ENCODE data around the gene MDM2.

The MDM2 gene

DNA sequence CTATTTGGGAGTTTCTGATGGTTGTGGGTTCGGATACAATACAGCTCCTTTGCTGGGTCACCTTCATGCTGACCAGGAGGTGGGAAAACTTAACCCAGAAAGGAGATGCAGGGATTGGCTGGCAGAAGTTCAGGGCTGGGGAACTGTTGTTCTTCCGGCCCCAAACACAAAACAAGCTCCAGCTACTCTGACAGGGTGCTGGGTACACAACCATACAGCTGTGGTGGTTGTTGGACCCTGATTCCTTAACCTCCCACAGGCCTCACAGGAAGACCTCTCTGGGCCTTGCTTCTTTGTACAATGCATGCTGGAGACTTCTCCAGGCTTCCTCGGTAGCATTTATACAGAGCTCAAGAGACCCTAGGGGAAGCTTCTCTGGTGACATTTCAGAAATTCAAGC, 77.4 kb downstream of the MDM2 start:
- Histone ChIP-seq H3K36me3 (ENCODE audit: control insufficient read depth in 2 of 2, insufficient read depth in 2 of 2, low read length in 2 of 2) (peaks cover 8 to 17% of the 10 kb centered on the region in 2 donors), H3K27ac (ENCODE audit: low read depth in 2 of 2, low read length in 2 of 2) (no peak overlapping the region), H3K4me3 (ENCODE audit: low read length in 2 of 2) (no peak overlapping the region), H3K4me1 (ENCODE audit: control insufficient read depth in 2 of 2, insufficient read depth in 2 of 2, low read length in 2 of 2) (no peaks in the 10 kb centered on the region), H3K27me3 (ENCODE audit: control insufficient read depth in 2 of 2, insufficient read depth in 2 of 2, low read length in 2 of 2) (no peaks in the 10 kb centered on the region), H3K9ac (ENCODE audit: low read depth in 1 of 2, low read length in 2 of 2) (no peak overlapping the region), H3K9me3 (ENCODE audit: control insufficient read depth in 2 of 2, low read length in 2 of 2) (no peaks in the 10 kb centered on the region)

GRCh38 chr12:68886636-68887572, 78.9 kb downstream of the MDM2 start:
- no peak overlapping the region for H3K9ac ChIP-seq (ENCODE audit: low read depth in 1 of 2, low read length in 2 of 2)
- H3K4me1 ChIP-seq (ENCODE audit: control insufficient read depth in 2 of 2, insufficient read depth in 2 of 2, low read length in 2 of 2) = peaks cover 0 to 7% of the 10 kb centered on the region in 2 donors
- H3K27me3 ChIP-seq (ENCODE audit: control insufficient read depth in 2 of 2, insufficient read depth in 2 of 2, low read length in 2 of 2) = no peaks in the 10 kb centered on the region
- H3K9me3 ChIP-seq (ENCODE audit: control insufficient read depth in 2 of 2, low read length in 2 of 2) = no peaks in the 10 kb centered on the region
- H3K4me3 ChIP-seq (ENCODE audit: low read length in 2 of 2) = no peak overlapping the region
- no peak overlapping the region for H3K27ac ChIP-seq (ENCODE audit: low read depth in 2 of 2, low read length in 2 of 2)
- peaks cover 8 to 17% of the 10 kb centered on the region in 2 donors for H3K36me3 ChIP-seq (ENCODE audit: control insufficient read depth in 2 of 2, insufficient read depth in 2 of 2, low read length in 2 of 2)

DNA sequence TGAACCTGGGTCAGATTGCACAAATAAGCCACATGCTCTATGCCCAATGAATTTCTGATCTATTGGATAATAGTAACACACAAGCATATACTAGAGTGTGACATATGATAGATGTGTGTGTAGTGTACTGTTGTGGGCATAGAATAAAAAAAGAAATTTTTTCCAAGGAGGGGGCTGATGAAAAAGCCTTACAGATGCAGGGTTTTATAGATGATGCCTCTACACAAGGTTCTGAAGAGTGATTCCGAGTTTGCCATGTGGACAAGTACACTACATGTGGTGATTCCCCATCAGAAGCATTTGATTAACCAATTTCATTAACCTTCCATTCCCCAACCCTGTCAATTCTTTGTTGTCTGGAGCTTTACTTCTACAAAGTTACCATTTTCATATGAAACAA, 79.7 kb downstream of the MDM2 start:
- no peaks in the 10 kb centered on the region for H3K9me3 ChIP-seq (ENCODE audit: control insufficient read depth in 2 of 2, low read length in 2 of 2)

DNA sequence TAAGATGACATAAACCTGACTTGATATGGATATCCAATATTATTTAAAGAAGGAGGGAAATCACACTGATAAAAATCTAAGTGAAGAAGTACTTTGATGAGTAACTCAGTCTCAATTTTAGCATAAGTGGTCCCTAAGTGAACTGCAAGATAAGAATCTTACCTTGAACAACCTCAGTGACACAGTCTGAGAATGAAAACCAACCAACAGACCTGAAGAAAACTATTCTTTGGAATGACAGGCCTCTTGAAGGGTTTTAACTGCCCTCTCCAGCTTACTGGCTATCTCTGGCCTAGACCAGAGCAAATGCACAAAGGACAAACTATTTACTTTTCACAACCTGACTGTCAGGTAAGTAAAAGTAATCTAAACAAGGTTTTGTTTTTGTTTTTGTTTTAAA, 80.3 kb downstream of the MDM2 start:
- no peaks in the 10 kb centered on the region for H3K27me3 ChIP-seq (ENCODE audit: control insufficient read depth in 2 of 2, insufficient read depth in 2 of 2, low read length in 2 of 2)
- peaks cover 6 to 14% of the 10 kb centered on the region in 2 donors for H3K36me3 ChIP-seq (ENCODE audit: control insufficient read depth in 2 of 2, insufficient read depth in 2 of 2, low read length in 2 of 2)
- no peak overlapping the region for H3K9ac ChIP-seq (ENCODE audit: low read depth in 1 of 2, low read length in 2 of 2)
- H3K9me3 ChIP-seq (ENCODE audit: control insufficient read depth in 2 of 2, low read length in 2 of 2) = no peaks in the 10 kb centered on the region
- no peak overlapping the region for H3K27ac ChIP-seq (ENCODE audit: low read depth in 2 of 2, low read length in 2 of 2)
- peaks cover 0 to 7% of the 10 kb centered on the region in 2 donors for H3K4me1 ChIP-seq (ENCODE audit: control insufficient read depth in 2 of 2, insufficient read depth in 2 of 2, low read length in 2 of 2)
- no peak overlapping the region for H3K4me3 ChIP-seq (ENCODE audit: low read length in 2 of 2)

More for the DNA sequence above, 79.7 kb downstream of the MDM2 start:
- Histone ChIP-seq H3K36me3 (ENCODE audit: control insufficient read depth in 2 of 2, insufficient read depth in 2 of 2, low read length in 2 of 2) (peaks cover 8 to 14% of the 10 kb centered on the region in 2 donors), H3K27me3 (ENCODE audit: control insufficient read depth in 2 of 2, insufficient read depth in 2 of 2, low read length in 2 of 2) (no peaks in the 10 kb centered on the region), H3K9ac (ENCODE audit: low read depth in 1 of 2, low read length in 2 of 2) (no peak overlapping the region), H3K4me3 (ENCODE audit: low read length in 2 of 2) (no peak overlapping the region), H3K27ac (ENCODE audit: low read depth in 2 of 2, low read length in 2 of 2) (no peak overlapping the region), H3K4me1 (ENCODE audit: control insufficient read depth in 2 of 2, insufficient read depth in 2 of 2, low read length in 2 of 2) (peaks cover 0 to 7% of the 10 kb centered on the region in 2 donors)

GRCh38 chr12:68890701-68891113, 82.7 kb downstream of the MDM2 start:
- H3K9me3 ChIP-seq (ENCODE audit: control insufficient read depth in 2 of 2, low read length in 2 of 2) = no peaks in the 10 kb centered on the region
- H3K9ac ChIP-seq (ENCODE audit: low read depth in 1 of 2, low read length in 2 of 2) = no peak overlapping the region
- H3K27me3 ChIP-seq (ENCODE audit: control insufficient read depth in 2 of 2, insufficient read depth in 2 of 2, low read length in 2 of 2) = no peaks in the 10 kb centered on the region
- H3K36me3 ChIP-seq (ENCODE audit: control insufficient read depth in 2 of 2, insufficient read depth in 2 of 2, low read length in 2 of 2) = peaks cover 0 to 4% of the 10 kb centered on the region in 2 donors
- H3K4me1 ChIP-seq (ENCODE audit: control insufficient read depth in 2 of 2, insufficient read depth in 2 of 2, low read length in 2 of 2) = peaks cover 0 to 7% of the 10 kb centered on the region in 2 donors
- H3K4me3 ChIP-seq (ENCODE audit: low read length in 2 of 2) = no peak overlapping the region
- H3K27ac ChIP-seq (ENCODE audit: low read depth in 2 of 2, low read length in 2 of 2) = peak overlapping the region in 1 of 2 donors; percentile 32

GRCh38 chr12:68891141-68891540, 83.2 kb downstream of the MDM2 start:
- Histone ChIP-seq H3K27ac (ENCODE audit: low read depth in 2 of 2, low read length in 2 of 2) (no peak overlapping the region), H3K36me3 (ENCODE audit: control insufficient read depth in 2 of 2, insufficient read depth in 2 of 2, low read length in 2 of 2) (peaks cover 0 to 4% of the 10 kb centered on the region in 2 donors), H3K9me3 (ENCODE audit: control insufficient read depth in 2 of 2, low read length in 2 of 2) (no peaks in the 10 kb centered on the region), H3K4me1 (ENCODE audit: control insufficient read depth in 2 of 2, insufficient read depth in 2 of 2, low read length in 2 of 2) (peaks cover 0 to 7% of the 10 kb centered on the region in 2 donors), H3K4me3 (ENCODE audit: low read length in 2 of 2) (no peak overlapping the region), H3K9ac (ENCODE audit: low read depth in 1 of 2, low read length in 2 of 2) (no peak overlapping the region), H3K27me3 (ENCODE audit: control insufficient read depth in 2 of 2, insufficient read depth in 2 of 2, low read length in 2 of 2) (no peaks in the 10 kb centered on the region)

DNA sequence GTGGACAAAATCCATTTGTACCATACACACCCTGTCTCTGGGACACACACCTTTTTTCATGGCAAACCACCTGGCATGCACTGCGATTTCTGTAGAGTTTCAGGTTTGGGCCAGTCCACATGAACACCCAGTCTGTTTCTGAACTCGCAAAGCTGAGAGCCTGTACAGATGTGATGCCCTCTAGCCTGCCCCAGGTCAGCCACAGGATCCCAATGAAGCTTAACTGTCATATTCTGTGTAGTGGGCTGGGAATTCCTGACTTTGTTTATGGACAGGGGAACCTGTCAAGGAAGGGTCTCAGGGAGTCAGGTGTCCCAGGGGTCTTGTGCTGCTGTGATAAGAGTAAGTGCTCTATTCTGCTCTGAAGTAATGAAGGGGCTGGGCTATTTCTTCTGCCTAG, 85.2 kb downstream of the MDM2 start:
- Histone ChIP-seq H3K27me3 (ENCODE audit: control insufficient read depth in 2 of 2, insufficient read depth in 2 of 2, low read length in 2 of 2) (no peaks in the 10 kb centered on the region), H3K9me3 (ENCODE audit: control insufficient read depth in 2 of 2, low read length in 2 of 2) (no peaks in the 10 kb centered on the region), H3K9ac (ENCODE audit: low read depth in 1 of 2, low read length in 2 of 2) (no peak overlapping the region), H3K27ac (ENCODE audit: low read depth in 2 of 2, low read length in 2 of 2) (no peak overlapping the region), H3K36me3 (ENCODE audit: control insufficient read depth in 2 of 2, insufficient read depth in 2 of 2, low read length in 2 of 2) (peaks cover 0 to 4% of the 10 kb centered on the region in 2 donors), H3K4me1 (ENCODE audit: control insufficient read depth in 2 of 2, insufficient read depth in 2 of 2, low read length in 2 of 2) (peaks cover 0 to 7% of the 10 kb centered on the region in 2 donors), H3K4me3 (ENCODE audit: low read length in 2 of 2) (no peak overlapping the region)

GRCh38 chr12:68893741-68894140, 85.8 kb downstream of the MDM2 start:
- Histone ChIP-seq H3K4me3 (ENCODE audit: low read length in 2 of 2) (no peak overlapping the region), H3K27me3 (ENCODE audit: control insufficient read depth in 2 of 2, insufficient read depth in 2 of 2, low read length in 2 of 2) (no peaks in the 10 kb centered on the region), H3K27ac (ENCODE audit: low read depth in 2 of 2, low read length in 2 of 2) (no peak overlapping the region), H3K4me1 (ENCODE audit: control insufficient read depth in 2 of 2, insufficient read depth in 2 of 2, low read length in 2 of 2) (peaks cover 0 to 7% of the 10 kb centered on the region in 2 donors), H3K36me3 (ENCODE audit: control insufficient read depth in 2 of 2, insufficient read depth in 2 of 2, low read length in 2 of 2) (peaks cover 0 to 4% of the 10 kb centered on the region in 2 donors), H3K9me3 (ENCODE audit: control insufficient read depth in 2 of 2, low read length in 2 of 2) (no peaks in the 10 kb centered on the region), H3K9ac (ENCODE audit: low read depth in 1 of 2, low read length in 2 of 2) (no peak overlapping the region)

DNA sequence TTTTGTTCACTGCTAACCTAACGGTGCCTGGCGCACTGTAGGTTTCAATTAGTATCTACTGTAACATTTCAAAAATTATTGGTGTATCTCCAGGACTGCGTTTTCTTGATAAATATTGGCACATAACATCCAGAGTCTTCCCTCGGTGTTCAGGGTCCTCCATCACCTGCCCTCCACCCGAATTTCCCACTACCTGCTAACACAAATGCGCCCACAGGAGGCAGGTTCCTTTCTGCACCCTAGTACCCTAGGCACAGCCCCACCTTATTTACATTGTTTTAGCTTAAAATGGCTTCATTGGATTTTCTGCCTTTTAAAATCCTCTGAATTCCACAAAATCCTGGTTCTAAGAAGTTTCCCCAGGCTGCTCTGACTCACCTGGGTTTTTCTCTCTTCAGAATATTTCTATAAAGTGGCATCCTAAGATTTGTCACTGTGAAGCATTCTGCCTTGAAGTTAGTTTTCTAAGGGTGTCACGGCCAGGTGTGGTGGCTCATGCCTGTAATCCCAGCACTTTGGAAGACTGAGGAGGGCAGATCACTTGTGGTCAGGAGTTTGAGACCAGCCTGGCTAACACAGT, 86.4 kb downstream of the MDM2 start:
- Histone ChIP-seq H3K4me3 (ENCODE audit: low read length in 2 of 2) (no peak overlapping the region), H3K27me3 (ENCODE audit: control insufficient read depth in 2 of 2, insufficient read depth in 2 of 2, low read length in 2 of 2) (no peaks in the 10 kb centered on the region), H3K9ac (ENCODE audit: low read depth in 1 of 2, low read length in 2 of 2) (no peak overlapping the region), H3K36me3 (ENCODE audit: control insufficient read depth in 2 of 2, insufficient read depth in 2 of 2, low read length in 2 of 2) (peaks cover 0 to 4% of the 10 kb centered on the region in 2 donors), H3K27ac (ENCODE audit: low read depth in 2 of 2, low read length in 2 of 2) (no peak overlapping the region), H3K9me3 (ENCODE audit: control insufficient read depth in 2 of 2, low read length in 2 of 2) (no peaks in the 10 kb centered on the region), H3K4me1 (ENCODE audit: control insufficient read depth in 2 of 2, insufficient read depth in 2 of 2, low read length in 2 of 2) (peaks cover 0 to 13% of the 10 kb centered on the region in 2 donors)

DNA sequence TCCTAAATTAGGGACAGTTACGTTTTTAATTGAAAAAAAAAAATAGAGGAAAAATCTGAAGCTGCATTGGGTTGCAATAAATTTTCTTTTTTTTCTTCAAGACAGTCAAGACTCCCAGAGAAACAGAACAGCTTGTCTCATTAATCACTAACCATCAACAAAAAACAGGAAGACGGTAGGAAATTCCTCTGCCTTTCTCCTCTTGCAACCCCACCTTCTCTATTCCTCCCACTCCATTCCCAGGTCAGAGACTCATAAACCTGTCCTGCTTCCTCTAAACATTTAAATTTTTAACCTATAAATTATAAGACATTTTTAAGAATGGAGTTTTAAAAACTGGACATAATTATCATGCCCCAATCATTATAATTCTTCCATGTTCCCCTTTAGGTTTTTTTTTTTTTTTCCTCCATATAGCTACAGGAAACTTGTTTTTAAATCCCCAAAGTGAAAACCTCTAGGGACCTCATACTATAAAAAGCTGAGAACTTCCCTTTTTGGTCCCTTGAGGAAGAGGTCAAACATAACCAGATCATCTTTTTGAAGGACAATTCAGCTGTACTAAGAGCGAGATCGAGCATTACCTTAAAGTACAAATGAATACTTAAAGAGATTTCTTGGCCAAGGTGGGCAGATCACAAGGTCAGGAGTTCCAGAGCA, 89.0 kb downstream of the MDM2 start:
- Histone ChIP-seq H3K27ac (ENCODE audit: low read depth in 2 of 2, low read length in 2 of 2) (no peak overlapping the region), H3K9ac (ENCODE audit: low read depth in 1 of 2, low read length in 2 of 2) (no peak overlapping the region), H3K4me3 (ENCODE audit: low read length in 2 of 2) (no peak overlapping the region), H3K36me3 (ENCODE audit: control insufficient read depth in 2 of 2, insufficient read depth in 2 of 2, low read length in 2 of 2) (peaks cover 0 to 4% of the 10 kb centered on the region in 2 donors), H3K4me1 (ENCODE audit: control insufficient read depth in 2 of 2, insufficient read depth in 2 of 2, low read length in 2 of 2) (peaks cover 0 to 16% of the 10 kb centered on the region in 2 donors), H3K27me3 (ENCODE audit: control insufficient read depth in 2 of 2, insufficient read depth in 2 of 2, low read length in 2 of 2) (no peaks in the 10 kb centered on the region), H3K9me3 (ENCODE audit: control insufficient read depth in 2 of 2, low read length in 2 of 2) (no peaks in the 10 kb centered on the region)

Data from mucosa of rectum (tissue), 2 donors.